Psoas muscle (tissue), 8 donors: Measurements from ENCODE around the gene WDR7. TPM values are rescaled to one million over a fixed set of nuclear protein-coding genes. Genes with fewer than 3 reads are reported as not detected.
A peak's percentile ranks its signal among the peaks of the same experiment; 100 is the strongest.

ENCODE experiments used
- ATAC-seq, 4 donors: fragments of 200-7000 bp; cut with Tn5 transposase; one replicate each; pipeline ENCODE4 v1.9.1; 2020; ENCODE audit warnings: moderate library complexity in 3 of 4, mild to moderate bottlenecking in 2 of 4
- DNase-seq, 2 donors: peaks; one replicate each; pipeline ENCODE4 v3.0.0-alpha.2; 2020
- H3K27ac ChIP-seq: fragments of 200-600 bp; one replicate; pipeline ENCODE4 v1.8.0; 2022
- H3K27me3 ChIP-seq, 3 donors: fragments of 200-600 bp in 1 of 3; one replicate each; pipeline versions ENCODE4 v1.6.1 to v1.8.0; 2013 to 2022; ENCODE audit warnings: low read length in 2 of 3, mild to moderate bottlenecking in 2 of 3, moderate library complexity in 1 of 3; ENCODE audit not compliant: insufficient read depth in 3 of 3
- H3K36me3 ChIP-seq, 2 donors: fragments of 200-600 bp in 1 of 2; one replicate each; pipeline versions ENCODE4 v1.6.1 to v1.8.0; 2013 to 2022; ENCODE audit warnings: low read depth in 1 of 2, mild to moderate bottlenecking in 1 of 2, moderate library complexity in 1 of 2; ENCODE audit not compliant: insufficient read depth in 1 of 2
- H3K4me1 ChIP-seq: fragments of 200-600 bp; one replicate; pipeline ENCODE4 v1.8.0; 2022
- H3K4me3 ChIP-seq: fragments of 200-600 bp; one replicate; pipeline ENCODE4 v1.8.0; 2022; ENCODE audit warnings: mild to moderate bottlenecking
- H3K9me3 ChIP-seq: fragments of 200-600 bp; one replicate; pipeline ENCODE4 v1.8.0; 2022
- CTCF ChIP-seq: fragments of 200-600 bp; IDR thresholded peaks from one replicate; pipeline ENCODE4 v1.8.0; 2022; ENCODE audit warnings: antibody characterized with exemption
- WGBS, 3 donors: extraction: QIAGEN DNeasy Blood & Tissue Kit; methylation state at CpG; one replicate each; pipeline versions ENCODE4 v1.1.6 to v1.1.7; 2013; 5-methylcytosine and 5-hydroxymethylcytosine counted together
- intact Hi-C, 2 donors: fragments of 100-400 bp; cut with DNase I; formaldehyde crosslinking; loops; one replicate each; pipeline versions ENCODE4 v1.11.0 to v1.14.2; 2022
- polyA plus RNA-seq, 3 donors: library from polyadenylated mRNA; stranded (reverse); fragments of 200-250 nt; gene quantifications; one replicate each; pipeline ENCODE4 v1.2.3, GENCODE V29; 2013
- total RNA-seq, 4 donors: library from RNA; stranded (reverse); fragmentation: NEBNext Ultra II Directional in 2 of 4; extraction: Animal tissue kit (Norgen Biotek cat#: 25700) in 2 of 4; gene quantifications; one replicate each; pipeline versions ENCODE4 v1.2.1 to v1.2.4, GENCODE V29; 2021 to 2023
- donor health status: healthy with polysubstance abuse.
- donor health status: DM: no; HTN: no; CAD: no; lungs with moderate emphysema.
- donor health status: Bipolar disorder and iron deficiency.
- donor health status: healthy.
- donor health status: DM: yes; HTN: yes; CAD: no.
- donor health status: DM: no; HTN: no; CAD: no.
- donor health status: DM: no; HTN: no; CAD: no.
- donor health status: DM: yes; HTN: yes; CAD: no.

The WDR7 gene
- total and polyA plus RNA-seq, 7 donors, result 2.6 to 24.4 (median 15.5) TPM

DNA sequence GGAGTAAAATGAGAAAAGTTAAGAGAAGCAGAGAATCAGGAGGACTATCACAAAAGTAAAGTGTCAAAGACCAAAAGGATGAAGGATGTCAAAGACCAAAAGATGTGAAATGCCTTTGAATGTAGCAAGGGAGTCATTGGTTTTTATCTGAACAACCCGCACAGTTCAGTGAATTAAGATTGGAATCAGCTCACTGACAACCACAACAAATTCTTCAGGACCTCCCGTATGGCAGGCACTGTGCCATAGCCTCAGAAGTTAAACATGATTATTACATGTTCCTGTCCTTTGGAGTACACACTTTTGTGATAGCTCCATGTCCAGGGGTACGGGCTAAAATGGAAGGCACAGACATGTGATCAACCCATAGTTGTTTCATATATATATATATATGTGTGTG, 7.8 kb upstream of the WDR7 start:
- Histone ChIP-seq H3K36me3 (no peaks in the 10 kb centered on the region), H3K4me3 (no peak overlapping the region), H3K27me3 (no peaks in the 10 kb centered on the region), H3K27ac (no peak overlapping the region), H3K4me1 (no peaks in the 10 kb centered on the region), H3K9me3 (no peaks in the 10 kb centered on the region)
- no peak for TF ChIP-seq CTCF
- 87 to 92% (median 89%) methylated on average over 3 of the region's 3 CpGs for whole genome bisulfite sequencing, 3 donors
- intact Hi-C loops, result no loop called here
- ATAC-seq (no peak), DNase-seq (no peak)

DNA sequence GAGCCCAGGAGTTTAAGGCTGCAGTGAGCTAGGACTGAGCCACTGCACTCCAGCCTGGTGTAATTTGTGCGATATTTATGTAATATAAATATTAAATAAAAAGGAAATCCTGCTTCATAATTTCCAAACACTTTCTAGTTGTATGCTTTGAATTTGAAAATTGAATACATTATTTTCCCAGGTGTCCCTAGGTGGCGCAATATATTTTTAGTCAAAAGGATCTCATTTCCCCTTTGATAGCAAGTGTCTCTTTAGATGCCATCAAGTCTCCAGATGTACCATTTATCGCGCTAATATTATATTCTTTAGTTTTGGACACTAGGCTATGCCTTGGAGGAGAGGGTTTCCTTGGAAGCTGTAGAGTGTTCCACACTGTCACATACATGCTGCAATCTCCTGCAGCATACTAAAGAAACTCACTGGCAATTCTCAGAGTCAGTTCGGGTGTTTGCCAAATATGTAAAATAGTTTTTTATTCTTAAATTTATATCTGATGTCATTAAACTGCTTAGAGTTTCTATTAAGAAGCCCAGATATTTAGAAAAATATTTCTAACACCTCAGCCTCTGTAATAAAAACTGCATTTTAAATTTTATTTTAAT, 5.6 kb upstream of the WDR7 start:
- Histone ChIP-seq H3K4me1 (peaks cover 3% of the 10 kb centered on the region), H3K9me3 (no peaks in the 10 kb centered on the region), H3K27me3 (no peaks in the 10 kb centered on the region), H3K36me3 (no peaks in the 10 kb centered on the region), H3K27ac (no peak overlapping the region), H3K4me3 (no peak overlapping the region)
- intact Hi-C loops, result no loop called here
- DNase-seq, result no peak
- ATAC-seq, result no peak
- WGBS, 3 donors, result 78 to 80% (median 78%) methylated on average over 5 of the region's 5 CpGs
- peak; percentile 21 for TF ChIP-seq CTCF

- Histone ChIP-seq H3K9me3 (no peaks in the 10 kb centered on the region), H3K4me1 (peaks cover 8% of the 10 kb centered on the region), H3K36me3 (no peaks in the 10 kb centered on the region), H3K27me3 (no peaks in the 10 kb centered on the region), H3K4me3 (no peak overlapping the region), H3K27ac (no peak overlapping the region)
- TF ChIP-seq CTCF, result no peak
- ATAC-seq (no peak), DNase-seq (no peak)
- intact Hi-C loops, result no loop called here
Observed at GRCh38 chr18:56647071-56647470, 4.1 kb upstream of the WDR7 start.

DNA sequence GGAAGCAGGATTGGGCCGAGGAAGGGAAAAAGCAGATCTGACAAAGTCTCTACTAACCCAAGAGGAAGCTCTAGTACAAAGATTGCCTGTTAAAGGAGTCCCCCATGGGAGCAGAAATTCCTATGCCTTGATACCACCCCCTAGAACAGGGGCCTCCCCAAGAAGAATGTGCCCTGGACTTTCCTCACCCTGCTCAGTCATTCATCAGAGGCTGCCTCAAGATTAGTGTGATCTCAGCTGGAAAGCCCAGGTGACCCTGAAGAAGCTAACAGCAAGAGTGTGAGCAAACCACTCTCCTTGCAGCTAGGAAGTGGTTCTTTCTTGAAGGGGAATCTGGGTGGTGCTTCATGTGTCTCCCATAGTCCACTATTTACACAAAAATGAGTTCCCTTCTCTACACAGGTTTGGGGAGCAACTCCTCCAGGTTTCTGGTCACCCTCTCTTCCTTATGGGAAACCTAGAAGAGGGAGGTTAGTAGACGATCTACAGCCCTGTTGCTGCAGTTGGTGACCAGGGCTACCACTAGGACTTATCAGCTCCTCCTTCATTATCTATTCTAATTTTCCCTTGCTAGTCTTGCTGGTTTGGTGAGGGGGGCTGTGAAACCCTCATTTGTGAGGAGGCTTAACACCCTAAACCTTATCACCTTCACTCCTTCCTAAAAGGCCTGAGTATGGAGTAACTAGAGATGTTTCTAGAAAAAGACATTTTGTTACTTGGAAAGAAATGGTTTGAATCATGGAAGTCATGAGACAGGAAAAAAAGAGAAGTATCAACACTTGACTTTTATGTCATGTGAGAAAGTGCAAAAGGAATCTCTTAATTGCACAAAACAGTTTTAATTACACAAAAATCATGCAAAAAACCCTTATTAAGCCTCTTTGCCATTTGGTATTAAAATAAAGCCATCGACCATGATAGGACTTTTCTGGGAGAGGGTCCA, 2.9 kb upstream of the WDR7 start:
- Histone ChIP-seq H3K36me3 (no peaks in the 10 kb centered on the region), H3K4me3 (no peak overlapping the region), H3K9me3 (no peaks in the 10 kb centered on the region), H3K27ac (no peak overlapping the region), H3K27me3 (no peaks in the 10 kb centered on the region), H3K4me1 (peaks cover 16% of the 10 kb centered on the region)
- DNase-seq (no peak), ATAC-seq (no peak)
- 73 to 80% (median 77%) methylated on average over 3 of the region's 3 CpGs for WGBS, 3 donors
- no peak for TF ChIP-seq CTCF
- intact Hi-C loops, result no loop called here
